GM23338 (cell line): Measurements from ENCODE around the gene SLC4A4. TPM values are rescaled to one million over a fixed set of nuclear protein-coding genes. Genes with fewer than 3 reads are reported as not detected.

ENCODE experiments used
- ATAC-seq: fragments of 200-7000 bp; cut with Tn5 transposase; 3 replicates; pipeline ENCODE4 v1.9.1; 2020
- DNase-seq: peaks from one replicate; pipeline ENCODE4 v3.0.0-alpha.2; 2015; ENCODE audit warnings: low spot score
- H2AFZ ChIP-seq: fragments of 200-600 bp; sonication (generic); 2 replicates; pipeline ENCODE4 v1.8.0; 2016; ENCODE audit warnings: antibody characterized with exemption, mild to moderate bottlenecking, moderate library complexity
- H3F3A ChIP-seq: fragments of 200-600 bp; sonication (generic); replicated peaks from 2 replicates; pipeline ENCODE4 v1.8.0; 2017; ENCODE audit warnings: antibody characterized with exemption, mixed run types, low read depth
- H3K27ac ChIP-seq: fragments of 200-600 bp; sonication (generic); 2 replicates; pipeline ENCODE4 v1.6.1; 2016; ENCODE audit warnings: low read depth
- H3K27me3 ChIP-seq: fragments of 200-600 bp; sonication (generic); 2 replicates; pipeline ENCODE4 v1.8.0; 2016; ENCODE audit warnings: mild to moderate bottlenecking, mixed run types, moderate library complexity; ENCODE audit not compliant: insufficient read depth
- H3K36me3 ChIP-seq: fragments of 200-600 bp; sonication (generic); 2 replicates; pipeline ENCODE4 v1.8.0; 2016; ENCODE audit warnings: mild to moderate bottlenecking; ENCODE audit not compliant: insufficient read depth
- H3K4me1 ChIP-seq: fragments of 200-600 bp; sonication (generic); 2 replicates; pipeline ENCODE4 v1.8.0; 2016; ENCODE audit warnings: mild to moderate bottlenecking, moderate library complexity; ENCODE audit not compliant: insufficient read depth
- H3K4me2 ChIP-seq: fragments of 200-600 bp; sonication (generic); 2 replicates; pipeline ENCODE4 v1.7.1; 2017; ENCODE audit warnings: mixed run types
- H3K4me3 ChIP-seq: fragments of 200-600 bp; sonication (generic); 2 replicates; pipeline ENCODE4 v1.6.1; 2016; ENCODE audit warnings: mixed run types
- H3K79me2 ChIP-seq: fragments of 200-600 bp; sonication (generic); replicated peaks from 2 replicates; pipeline ENCODE4 v1.8.0; 2017; ENCODE audit warnings: mild to moderate bottlenecking; ENCODE audit not compliant: insufficient read depth
- H3K9me2 ChIP-seq: fragments of 200-600 bp; sonication (generic); 2 replicates; pipeline ENCODE4 v1.8.0; 2017; ENCODE audit not compliant: insufficient read depth
- H4K20me1 ChIP-seq: fragments of 200-600 bp; sonication (generic); replicated peaks from 2 replicates; pipeline ENCODE4 v1.8.0; 2017; ENCODE audit warnings: mild to moderate bottlenecking; ENCODE audit not compliant: insufficient read depth
- H3K27ac Mint-ChIP-seq: 2 replicates; pipeline ENCODE4 v1.8.0; 2020; ENCODE audit warnings: inconsistent platforms, mild to moderate bottlenecking, moderate library complexity, mixed read lengths
- H3K27me3 Mint-ChIP-seq: 3 replicates; pipeline ENCODE4 v1.8.0; 2022; ENCODE audit warnings: low read depth, mild to moderate bottlenecking, moderate library complexity, mixed read lengths, inconsistent platforms; ENCODE audit not compliant: insufficient read depth, poor library complexity
- H3K36me3 Mint-ChIP-seq: 3 replicates; pipeline ENCODE4 v1.8.0; 2021; ENCODE audit warnings: low read depth, mild to moderate bottlenecking, inconsistent platforms, moderate library complexity, mixed read lengths
- H3K4me1 Mint-ChIP-seq: 3 replicates; pipeline ENCODE4 v1.8.0; 2020; ENCODE audit warnings: mild to moderate bottlenecking, inconsistent platforms, mixed read lengths
- H3K4me3 Mint-ChIP-seq: 3 replicates; pipeline ENCODE4 v1.8.0; 2021; ENCODE audit warnings: moderate library complexity, mild to moderate bottlenecking, inconsistent platforms, mixed read lengths
- H3K9me3 Mint-ChIP-seq: 3 replicates; pipeline ENCODE4 v1.8.0; 2020; ENCODE audit warnings: moderate library complexity, mild to moderate bottlenecking, inconsistent platforms, mixed read lengths
- CREB1 ChIP-seq: fragments of 250-450 bp; sonication (Bioruptor Pico); IDR thresholded peaks from 2 replicates; pipeline ENCODE4 v1.5.0; 2020; ENCODE audit warnings: low read depth, mild to moderate bottlenecking, moderate library complexity
- EZH2phosphoT487 ChIP-seq: fragments of 200-600 bp; sonication (generic); IDR thresholded peaks from one replicate; pipeline ENCODE4 v1.8.1; 2018; ENCODE audit warnings: antibody characterized with exemption; ENCODE audit not compliant: unreplicated experiment
- JUNB ChIP-seq: IDR thresholded peaks from one replicate; pipeline ENCODE4 v1.6.1; 2016; ENCODE audit warnings: antibody characterized with exemption; ENCODE audit not compliant: unreplicated experiment
- POLR2AphosphoS5 ChIP-seq: IDR thresholded peaks from 2 replicates; pipeline ENCODE4 v1.6.1; 2016; ENCODE audit warnings: antibody characterized with exemption, low read depth
- STAT1 ChIP-seq: IDR thresholded peaks from one replicate; pipeline ENCODE4 v1.6.1; 2016; ENCODE audit warnings: antibody characterized with exemption; ENCODE audit not compliant: unreplicated experiment
- ZNF331 ChIP-seq: fragments of 250-450 bp; sonication (Bioruptor Pico); IDR thresholded peaks from 2 replicates; pipeline ENCODE4 v1.5.0; 2020; ENCODE audit warnings: low read depth, mild to moderate bottlenecking, moderate library complexity
- polyA plus RNA-seq: library from polyadenylated mRNA; unstranded; fragments of >200 nt; fragmentation: Nextera tagmentation; extraction: Ambion mirVana; gene quantifications from 2 replicates; pipeline ENCODE4 v1.2.1, GENCODE V29; 2016
- total RNA-seq: library from RNA; depleted of rRNA; stranded (reverse); fragments of >200 nt; shearing (Covaris generic); gene quantifications from 2 replicates; pipeline ENCODE4 v1.2.3, GENCODE V29; 2014
- TF ChIP-seq, protein P1 (sequence below), 2 experiments: fragments of 200-600 bp in 1 of 2; sonication (generic) in 1 of 2; conservative IDR thresholded peaks; 2 replicates each; pipeline versions ENCODE4 v1.5.1 to v1.6.1; 2016 to 2017; ENCODE audit warnings: antibody characterized with exemption in 2 of 2, low read depth in 2 of 2, mild to moderate bottlenecking in 2 of 2, moderate library complexity in 1 of 2
- TF ChIP-seq, protein P2 (sequence below): IDR thresholded peaks from one replicate; pipeline ENCODE4 v1.6.1; 2018; ENCODE audit warnings: antibody characterized with exemption; ENCODE audit not compliant: unreplicated experiment

SLC4A4 gene
- total and polyA plus RNA-seq, 2 experiments from 2014 or later, result 1.0 to 1.5 TPM

- TF ChIP-seq, protein P1, sequence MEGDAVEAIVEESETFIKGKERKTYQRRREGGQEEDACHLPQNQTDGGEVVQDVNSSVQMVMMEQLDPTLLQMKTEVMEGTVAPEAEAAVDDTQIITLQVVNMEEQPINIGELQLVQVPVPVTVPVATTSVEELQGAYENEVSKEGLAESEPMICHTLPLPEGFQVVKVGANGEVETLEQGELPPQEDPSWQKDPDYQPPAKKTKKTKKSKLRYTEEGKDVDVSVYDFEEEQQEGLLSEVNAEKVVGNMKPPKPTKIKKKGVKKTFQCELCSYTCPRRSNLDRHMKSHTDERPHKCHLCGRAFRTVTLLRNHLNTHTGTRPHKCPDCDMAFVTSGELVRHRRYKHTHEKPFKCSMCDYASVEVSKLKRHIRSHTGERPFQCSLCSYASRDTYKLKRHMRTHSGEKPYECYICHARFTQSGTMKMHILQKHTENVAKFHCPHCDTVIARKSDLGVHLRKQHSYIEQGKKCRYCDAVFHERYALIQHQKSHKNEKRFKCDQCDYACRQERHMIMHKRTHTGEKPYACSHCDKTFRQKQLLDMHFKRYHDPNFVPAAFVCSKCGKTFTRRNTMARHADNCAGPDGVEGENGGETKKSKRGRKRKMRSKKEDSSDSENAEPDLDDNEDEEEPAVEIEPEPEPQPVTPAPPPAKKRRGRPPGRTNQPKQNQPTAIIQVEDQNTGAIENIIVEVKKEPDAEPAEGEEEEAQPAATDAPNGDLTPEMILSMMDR (conservative IDR thresholded peaks at IDR 0.05; ENCODE audit: low read depth in 2 of 2), result peak; percentile 31 to 33; a peak in 3 of 4 replicates
Measured at GRCh38 chr4:71494539-71494938, 155.7 kb downstream of the SLC4A4 start (continued).

GRCh38 chr4:71495454-71495853 is 156.6 kb downstream of the SLC4A4 start:
- Mint-ChIP-seq H3K4me1 (peaks cover 12% of the 10 kb centered on the region), H3K27ac (no peak overlapping the region), H3K27me3 (no peaks in the 10 kb centered on the region), H3K4me3 (no peak overlapping the region), H3K9me3 (no peaks in the 10 kb centered on the region), H3K36me3 (no peaks in the 10 kb centered on the region)
- Histone ChIP-seq H3K27me3 (no peaks in the 10 kb centered on the region), H3K4me1 (no peaks in the 10 kb centered on the region), H3F3A (no peaks in the 10 kb centered on the region), H3K9me2 (no peaks in the 10 kb centered on the region), H3K27ac (no peak overlapping the region), H4K20me1 (no peaks in the 10 kb centered on the region), H3K4me2 (no peak overlapping the region), H2AFZ (no peak overlapping the region), H3K36me3 (no peaks in the 10 kb centered on the region; the same call in 1 of the 2 replicates), H3K79me2 (no peaks in the 10 kb centered on the region), H3K4me3 (no peak overlapping the region)
- DNase-seq (no peak), ATAC-seq (no peak)
- no peak for TF ChIP-seq ZNF331 (CRISPR knock-in tag)
- TF ChIP-seq, protein P1 (conservative IDR thresholded peaks at IDR 0.05; ENCODE audit: low read depth in 2 of 2), result no peak
- no peak for TF ChIP-seq POLR2AphosphoS5
- TF ChIP-seq, protein P2, sequence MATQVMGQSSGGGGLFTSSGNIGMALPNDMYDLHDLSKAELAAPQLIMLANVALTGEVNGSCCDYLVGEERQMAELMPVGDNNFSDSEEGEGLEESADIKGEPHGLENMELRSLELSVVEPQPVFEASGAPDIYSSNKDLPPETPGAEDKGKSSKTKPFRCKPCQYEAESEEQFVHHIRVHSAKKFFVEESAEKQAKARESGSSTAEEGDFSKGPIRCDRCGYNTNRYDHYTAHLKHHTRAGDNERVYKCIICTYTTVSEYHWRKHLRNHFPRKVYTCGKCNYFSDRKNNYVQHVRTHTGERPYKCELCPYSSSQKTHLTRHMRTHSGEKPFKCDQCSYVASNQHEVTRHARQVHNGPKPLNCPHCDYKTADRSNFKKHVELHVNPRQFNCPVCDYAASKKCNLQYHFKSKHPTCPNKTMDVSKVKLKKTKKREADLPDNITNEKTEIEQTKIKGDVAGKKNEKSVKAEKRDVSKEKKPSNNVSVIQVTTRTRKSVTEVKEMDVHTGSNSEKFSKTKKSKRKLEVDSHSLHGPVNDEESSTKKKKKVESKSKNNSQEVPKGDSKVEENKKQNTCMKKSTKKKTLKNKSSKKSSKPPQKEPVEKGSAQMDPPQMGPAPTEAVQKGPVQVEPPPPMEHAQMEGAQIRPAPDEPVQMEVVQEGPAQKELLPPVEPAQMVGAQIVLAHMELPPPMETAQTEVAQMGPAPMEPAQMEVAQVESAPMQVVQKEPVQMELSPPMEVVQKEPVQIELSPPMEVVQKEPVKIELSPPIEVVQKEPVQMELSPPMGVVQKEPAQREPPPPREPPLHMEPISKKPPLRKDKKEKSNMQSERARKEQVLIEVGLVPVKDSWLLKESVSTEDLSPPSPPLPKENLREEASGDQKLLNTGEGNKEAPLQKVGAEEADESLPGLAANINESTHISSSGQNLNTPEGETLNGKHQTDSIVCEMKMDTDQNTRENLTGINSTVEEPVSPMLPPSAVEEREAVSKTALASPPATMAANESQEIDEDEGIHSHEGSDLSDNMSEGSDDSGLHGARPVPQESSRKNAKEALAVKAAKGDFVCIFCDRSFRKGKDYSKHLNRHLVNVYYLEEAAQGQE, result no peak

GRCh38 chr4:71497078-71497477 is 158.3 kb downstream of the SLC4A4 start:
- Histone ChIP-seq H3K4me3 (no peak overlapping the region), H3K79me2 (no peaks in the 10 kb centered on the region), H3K36me3 (no peaks in the 10 kb centered on the region; the same call in 1 of the 2 replicates), H3K4me2 (no peak overlapping the region), H3K9me2 (no peaks in the 10 kb centered on the region), H3K27ac (no peak overlapping the region), H3K27me3 (no peaks in the 10 kb centered on the region), H4K20me1 (no peaks in the 10 kb centered on the region), H2AFZ (no peak overlapping the region), H3K4me1 (no peaks in the 10 kb centered on the region), H3F3A (no peaks in the 10 kb centered on the region)
- no peak overlapping the region for H3K4me3 Mint-ChIP-seq
- peaks cover 12% of the 10 kb centered on the region for H3K4me1 Mint-ChIP-seq
- no peak overlapping the region for H3K27ac Mint-ChIP-seq
- H3K27me3 Mint-ChIP-seq, result no peaks in the 10 kb centered on the region
- H3K9me3 Mint-ChIP-seq, result no peaks in the 10 kb centered on the region
- no peak for DNase-seq
- no peaks in the 10 kb centered on the region for H3K36me3 Mint-ChIP-seq
- ATAC-seq, result no peak
- no peak for TF ChIP-seq EZH2phosphoT487
- TF ChIP-seq, protein P2, result no peak
- no peak for TF ChIP-seq POLR2AphosphoS5
- no peak for TF ChIP-seq ZNF331 (CRISPR knock-in tag)
- TF ChIP-seq, protein P1 (conservative IDR thresholded peaks at IDR 0.05; ENCODE audit: low read depth in 2 of 2), result no peak
- no peak for TF ChIP-seq JUNB
- TF ChIP-seq CREB1 (CRISPR knock-in tag), result no peak
- no peak for TF ChIP-seq STAT1
